Left renal cortex interstitium (tissue), 4 donors: ENCODE results near the gene TP53BP2. TPM values are rescaled to one million over a fixed set of nuclear protein-coding genes. Genes with fewer than 3 reads are reported as not detected.
A peak's percentile ranks its signal among the peaks of the same experiment; 100 is the strongest.
"Not testable (repeated sequence)": the region's sequence is repeated elsewhere in the genome, so short reads cannot be mapped to it uniquely, and the experiment has no call there.

Experiments used
- DNase-seq, 4 donors: peaks; one replicate each; pipeline ENCODE4 v3.0.0-alpha.2; 2013; ENCODE audit warnings: low read depth in 4 of 4, low spot score in 2 of 4, missing footprints in 1 of 4
- polyA plus RNA-seq, 4 donors: library from polyadenylated mRNA; unstranded; fragments of 120-200 nt; gene quantifications; one replicate each; pipeline ENCODE4 v1.2.1, GENCODE V29; 2013; ENCODE audit not compliant: insufficient read length in 4 of 4

TP53BP2 gene
- polyA plus RNA-seq, 4 donors: 42.7 to 59.3 (median 50.9) TPM

DNA sequence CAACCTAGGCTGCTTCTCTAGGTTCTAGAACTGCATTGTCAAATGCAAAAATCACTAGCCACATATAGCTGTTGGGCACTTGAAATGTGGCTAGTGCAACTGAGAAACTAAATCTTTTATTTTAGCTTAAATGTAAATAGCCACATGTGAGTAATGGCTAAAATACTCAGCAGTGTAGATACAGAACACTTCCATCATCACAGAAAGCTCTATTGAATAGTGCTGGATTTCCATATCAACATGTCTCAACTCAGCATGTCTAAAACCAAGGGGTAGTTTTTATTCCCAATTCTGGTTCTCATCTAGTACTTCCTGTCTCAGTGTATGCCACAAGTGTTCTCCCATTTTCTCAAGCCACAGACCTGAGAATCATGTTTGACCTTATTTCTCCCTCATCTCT lies 7.5 kb upstream of the TP53BP2 start:
- DNase-seq: no peak

DNA sequence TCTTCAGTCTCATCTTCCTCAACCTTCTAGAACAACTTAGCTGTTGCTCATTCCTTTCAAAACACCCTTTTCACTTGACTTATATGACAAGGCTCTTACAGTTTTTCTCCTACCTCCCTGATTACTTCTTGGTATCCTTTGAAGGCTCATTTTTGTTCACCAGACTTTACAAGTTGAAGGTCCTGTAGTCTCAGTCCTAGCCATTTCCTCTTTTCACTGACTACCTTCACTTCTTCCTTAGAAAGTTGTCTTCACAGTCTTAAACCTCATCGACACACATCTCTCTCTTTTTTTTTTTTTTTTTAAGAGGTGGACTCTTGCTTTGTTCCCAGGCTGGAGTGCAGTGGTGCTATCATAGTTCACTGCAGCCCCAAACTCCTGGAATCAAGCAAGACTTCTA lies 6.6 kb upstream of the TP53BP2 start:
- DNase-seq: no peak

DNA sequence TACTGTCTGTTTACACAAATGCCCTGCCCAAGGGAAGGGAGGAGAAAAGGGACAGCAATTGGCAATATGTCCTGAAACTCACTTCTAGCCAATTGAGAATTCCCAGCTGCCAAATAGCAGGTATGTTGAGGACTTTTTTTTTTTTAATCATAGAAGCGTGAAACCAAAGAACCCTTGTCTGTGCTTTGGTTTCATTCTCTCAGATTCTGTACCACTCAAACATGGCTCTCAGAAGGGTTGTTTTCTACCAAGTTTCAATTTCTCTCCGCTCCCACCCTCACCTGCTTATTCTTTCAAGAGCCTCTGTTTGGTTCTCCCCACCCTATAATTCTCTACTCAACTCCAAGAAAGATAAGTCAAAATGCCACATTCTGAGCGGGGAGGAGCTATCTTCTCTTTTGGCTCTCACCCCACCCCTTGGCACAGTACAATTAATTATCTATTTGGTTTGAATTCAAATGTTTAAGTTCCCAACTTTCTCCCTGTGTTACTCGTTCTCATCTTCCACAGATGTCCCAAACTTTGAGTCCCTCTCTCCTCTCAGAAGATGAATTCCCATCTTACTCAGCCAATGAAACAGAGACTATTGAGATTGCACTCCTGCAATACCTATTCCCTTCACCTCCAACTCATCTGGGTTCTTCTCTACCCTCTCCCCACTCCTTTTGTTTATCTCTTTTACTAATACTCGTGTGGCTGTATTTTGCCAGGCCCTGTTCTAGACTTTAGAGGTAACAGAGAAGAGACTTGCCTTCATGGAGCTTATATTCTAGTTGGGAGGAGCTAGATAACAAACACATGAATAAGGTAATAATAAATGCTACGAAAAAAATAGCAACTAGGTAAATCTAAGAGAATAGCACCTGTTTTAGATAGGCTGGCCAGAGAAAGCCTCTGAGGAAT lies 3.9 kb upstream of the TP53BP2 start:
- no peak for DNase-seq

DNA sequence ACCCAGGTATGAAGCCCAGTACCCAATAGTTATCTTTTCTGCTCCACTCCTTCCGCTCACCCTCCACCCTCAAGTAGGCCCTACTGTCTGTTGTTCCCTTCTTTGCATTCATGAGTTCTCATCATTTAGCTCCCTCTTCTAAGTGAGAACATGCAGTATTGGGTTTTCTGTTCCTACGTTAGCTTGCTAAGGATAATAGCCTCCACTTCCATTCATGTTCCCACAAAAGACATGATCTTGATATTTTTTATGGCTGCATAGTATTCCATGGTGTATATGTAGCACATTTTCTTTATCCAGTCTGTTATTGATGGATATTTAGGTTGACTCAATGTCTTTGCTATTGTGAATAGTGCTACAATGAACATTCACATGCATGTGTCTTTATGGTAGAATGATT lies 2.8 kb upstream of the TP53BP2 start:
- DNase-seq: no peak

DNA sequence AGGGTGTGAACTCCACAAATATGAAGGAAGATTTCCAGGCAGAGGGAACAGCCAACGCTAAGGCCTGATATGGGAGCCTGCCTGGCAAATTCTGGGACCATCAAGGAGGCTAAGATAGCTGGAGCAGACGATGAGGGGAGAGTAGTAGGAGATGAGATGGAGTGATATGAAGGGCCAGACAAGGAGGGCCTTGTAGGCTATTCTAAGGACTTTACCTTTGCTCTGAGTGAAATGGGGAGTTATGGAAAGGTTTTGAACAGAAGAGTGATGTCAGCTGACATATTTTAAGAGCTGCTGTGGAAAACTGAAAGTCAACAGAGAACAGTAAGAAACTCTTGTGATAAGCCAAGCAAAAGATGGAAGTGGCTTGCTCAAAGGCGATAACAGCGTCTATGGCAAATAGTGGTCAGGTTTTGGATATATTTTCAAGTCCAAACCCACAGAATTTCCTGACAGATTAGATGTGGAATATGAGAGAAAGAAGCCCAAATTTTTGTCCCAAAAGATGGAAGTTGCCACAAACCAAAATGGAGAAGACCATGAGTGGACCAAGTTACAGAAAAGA lies 2.1 kb upstream of the TP53BP2 start:
- DNase-seq: no peak

DNA sequence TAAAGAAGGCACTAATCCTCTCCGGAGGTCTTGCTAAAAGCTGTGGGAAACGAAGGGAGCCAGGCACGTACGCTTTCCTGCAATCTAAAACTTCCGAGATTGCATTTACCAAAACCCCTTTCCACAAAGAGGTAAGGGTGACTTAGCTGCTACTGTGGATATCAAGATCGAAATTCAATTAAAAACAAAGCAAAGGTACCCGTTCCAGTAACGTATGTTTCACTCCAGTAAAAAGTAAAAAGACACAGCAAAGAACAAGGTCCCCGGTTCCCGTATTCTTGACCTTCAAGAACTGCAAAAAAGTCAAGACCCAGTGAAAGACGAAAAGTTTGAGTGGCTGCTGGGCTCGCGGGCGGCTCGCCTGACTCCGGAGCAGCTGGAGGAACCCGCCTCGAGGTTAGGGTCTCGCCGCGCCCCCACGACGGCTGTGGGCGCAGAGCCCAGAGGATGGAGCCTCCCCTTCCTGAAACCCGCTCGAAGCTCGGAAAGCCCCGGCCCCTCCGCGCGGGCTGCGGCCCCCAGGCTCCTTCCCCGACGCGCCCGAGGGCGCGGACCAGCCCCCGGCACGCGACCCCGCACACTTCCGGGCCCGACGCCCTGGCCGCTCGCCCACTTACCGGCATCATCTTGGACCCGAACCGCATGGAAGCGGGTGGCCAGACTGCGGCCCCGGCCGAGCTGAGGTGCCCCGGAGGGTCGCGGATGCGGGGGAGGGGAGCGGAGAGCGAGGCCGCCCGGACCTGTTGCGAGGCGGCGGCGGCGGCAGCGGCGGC lies 524 bp downstream of the TP53BP2 start:
- peak; percentile 56 to 72 (median 66) for DNase-seq

DNA sequence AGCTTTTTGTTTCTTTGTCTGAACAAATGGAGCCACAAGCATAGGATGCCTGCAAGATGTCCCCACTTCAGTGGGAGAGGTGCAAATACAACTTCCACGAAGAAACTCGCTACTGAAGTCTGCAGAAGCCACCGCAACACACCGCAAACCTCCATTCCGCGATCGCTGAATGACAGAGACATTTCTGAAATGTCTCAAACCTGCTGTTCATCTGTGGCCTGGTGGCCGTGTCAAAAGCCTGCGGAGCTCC lies 1.0 kb downstream of the TP53BP2 start:
- DNase-seq: peak in 1 of 4 donors; percentile 34

DNA sequence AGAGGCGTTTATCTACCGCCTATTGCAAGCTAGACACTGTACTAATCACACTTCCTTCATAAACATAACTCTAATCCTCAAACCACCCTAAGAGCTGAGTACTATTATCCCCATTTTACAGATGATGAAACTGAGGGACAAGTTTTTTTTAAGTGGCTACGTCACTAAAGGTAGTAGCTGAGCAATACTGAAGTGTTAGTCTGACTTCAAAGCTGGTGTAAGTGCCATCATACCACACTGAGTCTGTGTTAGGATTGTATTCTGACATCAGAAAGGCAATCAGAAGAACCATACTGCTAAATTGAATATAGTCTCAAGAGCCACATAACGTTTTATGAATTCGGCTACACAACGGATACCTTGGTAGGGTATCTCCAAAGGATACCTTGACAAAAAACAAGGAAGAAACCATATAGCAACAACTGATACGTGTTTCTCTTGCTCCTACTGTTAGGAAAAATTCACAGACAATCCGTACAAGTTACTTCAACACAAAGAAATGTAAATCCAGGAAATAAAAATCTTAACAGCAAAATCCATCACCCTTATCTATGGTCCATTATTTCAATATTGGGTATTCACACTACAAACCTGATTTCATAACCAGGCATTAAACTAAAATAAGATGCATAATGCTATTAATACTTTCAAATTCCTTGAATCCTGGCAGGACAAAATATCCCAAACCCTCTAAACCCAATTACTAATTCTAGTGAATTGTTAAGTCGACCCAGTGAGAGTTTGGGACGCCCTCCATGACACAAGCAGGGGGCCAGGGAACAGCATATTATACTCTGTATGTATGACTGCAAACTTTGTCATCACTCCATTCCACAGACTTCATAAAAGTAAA lies 1.6 kb downstream of the TP53BP2 start:
- DNase-seq: no peak

DNA sequence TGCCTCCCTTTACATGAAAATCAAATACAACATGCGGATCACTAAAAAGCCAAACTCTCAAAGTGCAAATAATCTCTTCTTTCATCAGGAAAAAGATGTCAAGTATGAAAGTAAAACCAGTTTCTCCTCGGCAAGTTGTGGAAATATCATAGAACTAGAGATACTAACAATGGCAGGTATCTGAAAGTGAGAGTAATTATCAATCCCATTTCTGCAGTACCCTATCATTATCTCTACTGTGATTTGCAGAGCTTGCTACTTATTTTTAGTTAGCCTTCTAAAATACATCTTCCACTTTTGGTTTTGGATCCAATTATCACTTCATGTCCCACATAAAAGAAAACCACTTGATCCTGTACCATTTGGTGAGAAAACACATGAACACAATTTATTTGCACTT lies 3.0 kb downstream of the TP53BP2 start:
- no peak for DNase-seq

DNA sequence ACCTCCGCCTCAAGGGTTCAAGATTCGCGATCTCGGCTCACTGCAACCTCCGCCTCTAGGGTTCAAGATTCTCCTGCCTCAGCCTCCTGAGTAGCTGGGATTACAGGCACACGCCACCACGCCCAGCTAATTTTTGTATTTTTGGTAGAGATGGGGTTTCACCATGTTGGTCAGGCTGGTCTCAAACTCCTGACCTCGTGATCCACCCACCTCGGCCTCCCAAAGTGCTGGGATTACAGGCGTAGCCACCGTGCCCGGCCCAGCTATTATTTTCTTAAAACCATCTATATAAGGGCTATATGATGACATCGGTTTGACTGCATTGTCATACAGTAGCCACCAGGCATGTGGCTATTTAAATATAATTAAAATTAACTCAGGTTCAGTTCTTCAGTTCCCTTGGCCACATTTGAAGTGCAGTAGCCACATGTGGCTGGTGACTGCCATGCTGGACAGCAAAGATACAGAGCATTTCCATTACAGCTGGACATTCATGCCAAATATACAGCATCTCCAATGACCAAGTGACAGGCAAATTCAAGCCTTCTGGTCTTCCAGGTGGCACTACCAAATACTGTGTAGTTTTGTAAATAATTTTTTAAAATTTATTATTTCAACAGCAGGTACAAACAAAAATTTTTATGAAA lies 3.6 kb downstream of the TP53BP2 start:
- not testable (repeated sequence) for DNase-seq

DNA sequence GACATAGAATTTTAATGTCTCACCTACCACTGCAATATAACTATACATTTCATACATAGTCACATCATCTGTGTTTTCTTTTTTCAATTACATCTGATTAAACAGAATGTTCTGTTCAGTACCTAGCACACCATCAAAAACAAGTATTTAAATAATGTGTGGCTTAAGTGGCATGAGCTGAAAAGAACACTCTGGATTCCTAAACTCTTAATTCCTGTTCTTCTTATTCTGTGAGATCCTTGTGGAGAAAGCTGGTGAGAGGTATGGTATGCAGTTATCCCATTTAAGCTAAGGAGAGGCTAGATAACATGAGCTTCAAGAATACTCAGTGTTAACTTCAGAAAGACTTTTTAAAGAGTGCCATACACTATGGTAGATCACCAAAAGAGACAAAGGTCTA lies 5.5 kb downstream of the TP53BP2 start:
- DNase-seq: no peak

DNA sequence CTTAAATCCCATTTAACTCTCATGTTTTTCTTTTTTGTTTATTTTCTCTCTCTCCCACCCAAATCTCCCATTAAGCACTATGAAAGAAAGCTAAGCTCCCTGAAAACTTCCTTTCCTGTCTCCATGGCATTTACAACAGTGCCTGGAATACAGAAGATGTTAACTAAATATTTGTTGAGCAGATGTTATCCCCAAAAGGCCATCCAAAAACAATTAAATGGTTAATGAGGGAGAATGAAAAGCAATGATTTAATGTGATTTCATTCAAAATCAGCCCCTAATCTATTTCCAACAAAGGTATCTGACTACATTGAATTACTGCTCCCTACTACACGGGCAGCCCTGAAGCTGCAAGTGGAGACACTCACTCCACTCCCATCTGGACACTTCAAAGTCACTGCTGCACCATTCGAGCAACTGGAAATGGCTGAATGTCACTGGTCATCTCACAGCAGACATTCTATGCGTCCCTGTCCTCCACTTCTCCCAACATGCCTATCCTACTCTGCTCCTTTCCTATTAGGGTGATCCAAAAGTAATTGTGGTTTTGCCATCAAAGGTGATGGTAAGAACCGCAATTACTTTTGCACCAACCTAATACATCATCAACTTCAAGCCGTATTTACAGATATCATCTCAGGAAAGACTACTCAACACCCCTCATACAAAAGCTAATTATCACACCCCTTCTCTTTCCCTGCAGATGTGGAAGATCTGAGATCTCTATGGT lies 7.5 kb downstream of the TP53BP2 start:
- DNase-seq: no peak

DNA sequence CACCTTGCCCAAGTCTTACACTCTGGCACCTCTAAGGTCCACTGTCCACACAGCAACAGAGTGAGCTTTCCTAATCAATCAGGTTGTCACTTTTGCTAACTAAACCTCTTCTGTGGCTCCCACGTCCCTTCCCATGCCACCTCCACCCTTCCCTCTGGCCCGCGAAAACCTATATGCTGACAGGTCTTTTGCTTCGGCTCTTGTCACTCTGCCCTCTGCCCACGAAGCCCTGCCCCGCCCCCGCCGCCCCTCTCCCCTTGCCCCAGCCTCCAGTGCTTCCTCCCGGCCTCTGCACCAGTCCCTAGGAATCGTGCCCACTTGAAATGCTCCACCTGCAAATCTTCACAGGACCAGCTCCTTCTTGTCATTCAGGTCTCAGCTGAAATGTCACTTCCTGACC lies 8.1 kb downstream of the TP53BP2 start:
- no peak for DNase-seq

DNA sequence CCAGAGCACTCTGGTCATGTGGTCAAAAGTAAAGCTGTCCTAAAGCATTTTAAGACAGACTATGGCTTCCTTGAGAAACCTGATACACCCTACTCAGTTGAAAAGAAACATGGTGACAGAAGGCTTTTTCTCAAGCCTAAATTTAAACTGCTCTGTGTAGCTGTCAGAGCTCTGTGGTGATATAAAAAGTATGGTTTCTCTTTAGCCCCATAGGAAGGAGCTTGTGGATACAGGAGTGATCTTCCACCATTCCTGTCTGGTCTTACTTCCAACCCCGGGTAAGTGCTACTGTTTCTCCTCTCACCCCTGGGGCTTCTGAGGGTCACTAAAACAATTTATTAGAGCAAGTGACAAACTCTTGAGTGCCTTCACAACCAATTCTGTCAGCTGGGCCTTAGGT lies 8.5 kb downstream of the TP53BP2 start:
- no peak for DNase-seq

DNA sequence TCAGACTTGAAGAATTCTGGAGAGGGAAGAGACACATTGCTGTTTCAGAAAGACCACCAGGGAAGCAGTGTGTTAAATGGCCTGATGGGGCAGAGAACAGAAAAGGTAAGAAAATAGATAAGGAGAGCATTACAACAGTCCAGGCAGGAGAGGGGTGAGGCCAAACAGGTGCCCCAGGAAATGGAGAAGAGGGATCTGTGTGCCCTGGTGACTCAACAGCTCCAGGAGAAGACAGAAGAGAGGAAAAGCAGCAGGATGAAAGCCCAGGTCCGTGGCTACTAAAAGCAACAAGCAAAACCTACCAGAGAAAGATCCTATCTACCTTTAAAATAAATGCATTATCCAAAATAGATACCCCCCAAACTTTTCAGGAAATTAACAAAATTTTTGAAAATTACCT lies 9.2 kb downstream of the TP53BP2 start:
- DNase-seq: no peak

DNA sequence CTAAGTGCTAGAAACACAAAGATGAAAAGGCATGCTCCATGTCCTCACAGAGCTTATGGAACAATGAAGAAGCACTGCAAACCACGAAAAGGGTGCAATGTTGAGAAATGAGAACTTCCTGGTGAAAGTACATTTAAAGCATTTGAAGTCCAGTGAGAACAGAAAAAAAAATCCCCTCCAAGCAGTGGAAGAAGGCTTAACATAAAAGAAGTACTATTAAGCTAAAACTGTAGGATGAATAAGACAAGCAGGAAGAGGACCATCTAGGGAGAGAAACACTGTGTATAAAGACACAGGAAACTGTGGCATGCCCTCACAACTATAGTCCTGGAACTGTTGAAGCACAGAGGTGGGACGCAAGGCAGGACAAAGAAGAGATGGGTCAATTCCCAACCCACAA lies 10.0 kb downstream of the TP53BP2 start:
- no peak for DNase-seq

DNA sequence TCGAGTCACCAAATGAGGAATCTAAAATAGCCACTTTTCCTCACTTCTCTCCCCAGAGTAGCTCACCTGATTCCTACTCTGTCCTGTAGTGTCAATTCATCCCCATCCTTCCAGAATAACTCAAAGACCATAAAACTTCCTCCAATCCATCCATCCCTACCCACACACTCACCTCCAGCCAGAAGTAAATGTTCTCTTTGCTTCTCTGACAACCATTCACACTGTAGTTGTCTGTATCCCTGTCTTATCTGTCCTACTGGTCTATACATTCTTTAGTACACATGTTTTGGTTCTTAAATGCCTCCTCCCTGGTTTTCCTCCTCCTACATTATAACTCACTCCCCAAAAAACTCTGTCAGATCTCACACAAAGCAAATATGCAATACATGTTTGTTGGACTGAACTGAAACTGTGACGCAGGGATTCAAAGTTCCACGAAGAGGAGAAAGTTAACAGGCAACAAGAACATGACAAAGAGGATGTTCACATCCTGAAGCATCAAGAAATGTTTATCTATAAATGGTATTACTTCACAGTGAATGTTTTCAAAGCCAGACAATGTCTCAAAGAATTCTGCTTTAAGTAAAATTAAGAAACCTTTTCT lies 11.0 kb downstream of the TP53BP2 start:
- DNase-seq: no peak

DNA sequence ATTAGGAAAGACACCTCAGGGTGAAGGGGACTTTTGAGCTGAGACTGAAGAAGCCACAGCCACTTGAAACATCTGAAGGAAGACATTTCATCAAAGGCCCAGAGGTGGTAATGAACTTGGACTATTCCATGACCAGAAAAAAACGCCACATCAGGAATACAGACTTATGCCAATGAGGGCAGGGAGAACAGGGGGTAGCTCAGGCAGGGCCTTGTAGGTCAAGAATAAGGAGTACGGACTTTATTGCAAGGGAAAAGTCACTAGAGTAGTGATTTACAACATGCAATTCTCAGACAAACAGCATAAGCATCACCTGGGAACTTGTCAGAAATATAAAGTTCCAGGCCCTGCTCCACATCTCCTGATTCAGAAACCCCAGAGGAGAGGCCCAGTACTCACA lies 11.8 kb downstream of the TP53BP2 start:
- DNase-seq: no peak

DNA sequence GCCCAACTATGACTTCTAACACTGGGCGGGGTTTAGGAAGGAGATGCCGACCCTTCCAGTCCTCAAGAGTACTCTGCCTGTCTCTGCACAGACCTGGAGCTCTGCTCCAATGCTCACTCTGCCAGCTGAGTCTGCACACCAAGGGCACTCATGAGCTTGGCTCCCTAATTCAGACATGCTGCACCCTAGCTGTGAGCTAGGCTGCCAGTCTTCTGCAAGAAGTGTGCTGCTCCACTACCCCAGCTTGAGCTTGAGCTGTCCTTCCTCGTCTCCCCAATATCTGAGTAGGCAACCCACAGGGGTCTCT lies 13.2 kb downstream of the TP53BP2 start:
- no peak for DNase-seq
